IMR-90 (cell line): Measurements from ENCODE around the gene KCNK4. TPM values are rescaled to one million over a fixed set of nuclear protein-coding genes. Genes with fewer than 3 reads are reported as not detected.

Experiments used
- ATAC-seq: fragments of 200-7000 bp; cut with Tn5 transposase; 2 replicates; pipeline ENCODE4 v1.9.1; 2020; ENCODE audit warnings: low read depth, mild to moderate bottlenecking, moderate library complexity
- BruUV-seq: library from RNA; stranded (reverse); fragments of 400-500 nt; replicated peaks from 2 replicates; lab custom pipeline; 2021; lab: Mats Ljungman, UMichigan
- CTCF ChIA-PET: fragments of 300-600 bp; formaldehyde crosslinking; extraction: SDS; loops from one replicate; lab custom pipeline; 2021; ENCODE audit warnings: antibody characterized with exemption; lab: Yijun Ruan, JAX
- POLR2A ChIA-PET: fragments of 300-600 bp; sonication (Branson Sonifier 250); formaldehyde crosslinking; loops from one replicate; lab custom pipeline; 2022; ENCODE audit warnings: antibody characterized with exemption; ENCODE audit not compliant: unreplicated experiment; lab: Charles Lee
- DNase-seq: peaks from one replicate; pipeline ENCODE4 v3.0.0; 2013
- H2AFZ ChIP-seq: replicated peaks from 2 replicates; pipeline ENCODE3; 2013; ENCODE audit warnings: low read length, mild to moderate bottlenecking; ENCODE audit not compliant: poor library complexity
- H2AK5ac ChIP-seq: 2 replicates; pipeline ENCODE4 v1.6.1; 2013; ENCODE audit warnings: low read depth, low read length, inconsistent platforms
- H2AK9ac ChIP-seq: replicated peaks from 2 replicates; pipeline ENCODE3; 2013; ENCODE audit warnings: mild to moderate bottlenecking, low read depth, low read length, moderate library complexity; ENCODE audit not compliant: poor library complexity
- H2BK120ac ChIP-seq: 2 replicates; pipeline ENCODE4 v1.6.1; 2013; ENCODE audit warnings: low read depth, low read length, inconsistent platforms
- H2BK15ac ChIP-seq: 3 replicates; pipeline ENCODE4 v1.6.1; 2013; ENCODE audit warnings: low read depth, low read length, inconsistent platforms
- H2BK20ac ChIP-seq: 2 replicates; pipeline ENCODE4 v1.6.1; 2013; ENCODE audit warnings: low read depth, mild to moderate bottlenecking, inconsistent platforms, low read length, moderate library complexity
- H2BK5ac ChIP-seq: 2 replicates; pipeline ENCODE4 v1.6.1; 2013; ENCODE audit warnings: mild to moderate bottlenecking, low read depth, low read length, inconsistent platforms; ENCODE audit not compliant: poor library complexity, severe bottlenecking
- H3K14ac ChIP-seq: replicated peaks from 2 replicates; pipeline ENCODE4 v1.6.1; 2013; ENCODE audit warnings: low read depth, low read length, inconsistent platforms
- H3K18ac ChIP-seq: 2 replicates; pipeline ENCODE4 v1.6.1; 2013; ENCODE audit warnings: low read depth, low read length, control low read depth
- H3K23ac ChIP-seq: 2 replicates; pipeline ENCODE4 v1.6.1; 2013; ENCODE audit warnings: low read depth, low read length, inconsistent platforms
- H3K27ac ChIP-seq: 2 replicates; pipeline ENCODE4 v1.5.1; 2013; ENCODE audit warnings: mild to moderate bottlenecking, control low read depth, low read length; ENCODE audit not compliant: insufficient read depth
- H3K27me3 ChIP-seq: 2 replicates; pipeline ENCODE4 v1.6.1; 2013; ENCODE audit warnings: low read length; ENCODE audit not compliant: control insufficient read depth, insufficient read depth
- H3K36me3 ChIP-seq: 2 replicates; pipeline ENCODE4 v1.6.1; 2013; ENCODE audit warnings: low read length, mixed read lengths; ENCODE audit not compliant: control insufficient read depth, insufficient read depth
- H3K4ac ChIP-seq: 2 replicates; pipeline ENCODE4 v1.6.1; 2013; ENCODE audit warnings: low read depth, low read length, inconsistent platforms
- H3K4me1 ChIP-seq: 2 replicates; pipeline ENCODE4 v1.6.1; 2013; ENCODE audit warnings: low read length, mixed read lengths; ENCODE audit not compliant: control insufficient read depth, insufficient read depth
- H3K4me2 ChIP-seq: 2 replicates; pipeline ENCODE4 v1.6.1; 2013; ENCODE audit warnings: low read depth, mild to moderate bottlenecking, control low read depth, low read length, moderate library complexity
- H3K4me3 ChIP-seq: 2 replicates; pipeline ENCODE4 v1.5.1; 2013; ENCODE audit warnings: low read depth, mild to moderate bottlenecking, control low read depth, low read length, moderate library complexity; ENCODE audit not compliant: insufficient read depth
- H3K56ac ChIP-seq: 2 replicates; pipeline ENCODE4 v1.6.1; 2013; ENCODE audit warnings: low read length, inconsistent platforms; ENCODE audit not compliant: insufficient read depth; ENCODE audit errors: extremely low read depth
- H3K79me1 ChIP-seq, 2 experiments: 2 replicates each; pipeline ENCODE4 v1.6.1; 2013; ENCODE audit warnings: low read length in 2 of 2, inconsistent platforms in 1 of 2, low read depth in 1 of 2
- H3K9ac ChIP-seq: 2 replicates; pipeline ENCODE4 v1.6.1; 2013; ENCODE audit warnings: low read depth, low read length, control low read depth
- H3K9me1 ChIP-seq: 2 replicates; pipeline ENCODE4 v1.6.1; 2013; ENCODE audit warnings: low read length, inconsistent platforms; ENCODE audit not compliant: insufficient read depth
- H3K9me3 ChIP-seq: 2 replicates; pipeline ENCODE4 v1.6.1; 2013; ENCODE audit warnings: low read length; ENCODE audit not compliant: control insufficient read depth, insufficient read depth
- H4K20me1 ChIP-seq: 2 replicates; pipeline ENCODE4 v1.6.1; 2013; ENCODE audit warnings: low read length, inconsistent platforms; ENCODE audit not compliant: insufficient read depth
- H4K5ac ChIP-seq: 2 replicates; pipeline ENCODE4 v1.6.1; 2013; ENCODE audit warnings: mild to moderate bottlenecking, low read depth, low read length, control low read depth
- H4K8ac ChIP-seq, 2 experiments: 2 replicates each; pipeline ENCODE4 v1.6.1; 2013; ENCODE audit warnings: low read depth in 2 of 2, low read length in 2 of 2, control low read depth in 1 of 2, inconsistent platforms in 1 of 2
- H4K91ac ChIP-seq: 2 replicates; pipeline ENCODE4 v1.6.1; 2013; ENCODE audit warnings: low read depth, low read length, inconsistent platforms; ENCODE audit not compliant: insufficient read depth
- BHLHE40 ChIP-seq: fragments of 150-350 bp; IDR thresholded peaks from 2 replicates; pipeline ENCODE4 v1.6.1; 2016; ENCODE audit warnings: mild to moderate bottlenecking, low read depth, low read length
- CEBPB ChIP-seq: IDR thresholded peaks from 2 replicates; pipeline ENCODE4 v1.6.1; 2012; ENCODE audit warnings: low read depth, low read length, improper control_type of control experiment
- CHD1 ChIP-seq: IDR thresholded peaks from 2 replicates; pipeline ENCODE4 v1.6.1; 2012; ENCODE audit warnings: low read depth, low read length, improper control_type of control experiment
- FOS ChIP-seq: fragments of 150-350 bp; IDR thresholded peaks from 2 replicates; pipeline ENCODE4 v1.6.1; 2016; ENCODE audit warnings: low read depth, low read length
- MAFK ChIP-seq: IDR thresholded peaks from 2 replicates; pipeline ENCODE4 v1.6.1; 2012; ENCODE audit warnings: low read depth, low read length, improper control_type of control experiment
- MAZ ChIP-seq: IDR thresholded peaks from 2 replicates; pipeline ENCODE4 v1.6.1; 2012; ENCODE audit warnings: low read depth, mild to moderate bottlenecking, low read length, improper control_type of control experiment, moderate library complexity, borderline replicate concordance
- MXI1 ChIP-seq: IDR thresholded peaks from 2 replicates; pipeline ENCODE4 v1.6.1; 2012; ENCODE audit warnings: low read depth, mild to moderate bottlenecking, low read length, moderate library complexity, borderline replicate concordance
- NFE2L2 ChIP-seq: fragments of 150-350 bp; IDR thresholded peaks from 2 replicates; pipeline ENCODE4 v1.6.1; 2016; ENCODE audit warnings: low read depth, mild to moderate bottlenecking, low read length
- POLR2A ChIP-seq: IDR thresholded peaks from 2 replicates; pipeline ENCODE4 v1.6.1; 2012; ENCODE audit warnings: mild to moderate bottlenecking, low read depth, low read length
- RAD21 ChIP-seq: IDR thresholded peaks from 2 replicates; pipeline ENCODE4 v1.6.1; 2012; ENCODE audit warnings: low read length, improper control_type of control experiment
- RCOR1 ChIP-seq: IDR thresholded peaks from 2 replicates; pipeline ENCODE4 v1.6.1; 2012; ENCODE audit warnings: mild to moderate bottlenecking, low read length, improper control_type of control experiment; ENCODE audit not compliant: insufficient replicate concordance
- RFX5 ChIP-seq: IDR thresholded peaks from 2 replicates; pipeline ENCODE4 v1.8.0; 2012; ENCODE audit warnings: low read depth, mild to moderate bottlenecking, low read length, moderate library complexity
- SMC3 ChIP-seq: fragments of 150-350 bp; IDR thresholded peaks from 2 replicates; pipeline ENCODE4 v1.6.1; 2016; ENCODE audit warnings: low read depth, mild to moderate bottlenecking, antibody characterized with exemption, low read length, moderate library complexity
- WGBS, 2 experiments: methylation state at CpG; one replicate each; pipeline versions ENCODE4 v1.1.5 to v1.1.7; 2013; ENCODE audit warnings: missing lambda C conversion rate in 2 of 2; ENCODE audit not compliant: insufficient read length in 1 of 2; ENCODE audit errors: extremely low coverage in 2 of 2; 5-methylcytosine and 5-hydroxymethylcytosine counted together
- dilution Hi-C: fragments of 300-500 bp; cut with HindIII; formaldehyde crosslinking; loops from one replicate; pipeline ENCODE4 v1.14.3; 2018; ENCODE audit warnings: low sequenced_read_pairs; ENCODE audit not compliant: unreplicated experiment
- in situ Hi-C: fragments of 300-500 bp; cut with MboI; formaldehyde crosslinking; loops from 3 replicates; pipeline ENCODE4 v1.14.3; 2019; ENCODE audit warnings: low sequenced_read_pairs, inconsistent platforms, mixed read lengths
- intact Hi-C: fragments of 100-400 bp; cut with micrococcal nuclease; formaldehyde crosslinking; loops from 2 replicates; pipeline ENCODE4 v1.10.0; 2022
- polyA plus RNA-seq, 3 experiments: library from polyadenylated mRNA; depleted of rRNA; stranded (reverse); fragments of >200 nt; gene quantifications; 2 replicates each; pipeline ENCODE4 v1.2.3, GENCODE V29; 2012; ENCODE audit warnings: low replicate concordance in 1 of 3
- total RNA-seq: library from RNA; depleted of rRNA; stranded (reverse); fragments of >200 nt; gene quantifications from 2 replicates; pipeline ENCODE4 v1.2.3, GENCODE V29; 2012
- TF ChIP-seq, protein P1 (sequence below): conservative IDR thresholded peaks from 2 replicates; pipeline ENCODE4 v1.5.1; 2012; ENCODE audit warnings: mild to moderate bottlenecking, low read depth, low read length, improper control_type of control experiment
- TF ChIP-seq, protein P2 (sequence below): fragments of 150-350 bp; IDR thresholded peaks from 2 replicates; pipeline ENCODE4 v1.6.1; 2017; ENCODE audit warnings: mild to moderate bottlenecking, antibody characterized with exemption, low read length, low read depth
- TF ChIP-seq, protein P3 (sequence below): fragments of 150-350 bp; IDR thresholded peaks from 2 replicates; pipeline ENCODE4 v1.6.1; 2016; ENCODE audit warnings: low read depth, mild to moderate bottlenecking, low read length, moderate library complexity, borderline replicate concordance

Gene KCNK4
- total and polyA plus RNA-seq, 2 of the 4 experiments (the other 2 are of a cell fraction) = not detected

DNA sequence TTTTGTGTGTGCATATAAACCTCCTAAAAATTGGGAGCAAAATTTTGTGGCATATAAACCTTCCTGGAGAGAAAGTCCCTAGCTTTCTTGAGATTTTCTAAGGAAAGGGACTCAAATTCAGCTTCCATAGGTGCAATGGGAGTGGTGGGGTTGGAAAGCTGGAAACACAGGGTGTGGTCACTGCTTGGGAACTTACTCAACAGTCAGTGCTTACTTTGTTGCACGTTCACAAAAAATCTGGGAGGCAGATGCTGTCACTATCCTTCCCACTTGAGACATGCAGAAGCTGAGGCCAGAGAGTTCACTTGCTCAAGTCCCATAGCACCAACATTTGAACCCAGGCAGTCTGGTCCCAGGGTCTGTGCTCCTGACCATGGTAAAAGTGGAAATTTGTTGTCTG is 5.1 kb downstream of the KCNK4 start:
- Histone ChIP-seq H4K8ac (no peak overlapping the region), H2AK9ac (no peak overlapping the region), H3K9ac (no peak overlapping the region), H3K79me1 (no peaks in the 10 kb centered on the region), H3K18ac (no peak overlapping the region), H3K27me3 (peaks cover 94% of the 10 kb centered on the region), H3K9me3 (no peaks in the 10 kb centered on the region), H3K27ac (no peak overlapping the region), H3K4me1 (peaks cover 8% of the 10 kb centered on the region), H3K56ac (no peak overlapping the region), H3K36me3 (no peaks in the 10 kb centered on the region), H2BK5ac (no peak overlapping the region), H3K23ac (no peak overlapping the region), H3K4ac (no peak overlapping the region), H2BK20ac (no peak overlapping the region), H2BK120ac (no peak overlapping the region), H3K4me3 (no peak overlapping the region), H4K91ac (no peak overlapping the region), H3K4me2 (no peak overlapping the region), H2AFZ (no peak overlapping the region), H3K9me1 (no peaks in the 10 kb centered on the region), H3K14ac (no peak overlapping the region), H2BK15ac (no peak overlapping the region), H4K20me1 (peaks cover 4% of the 10 kb centered on the region; the same call in 1 of the 2 replicates), H2AK5ac (no peak overlapping the region), H4K5ac (no peak overlapping the region)
- in situ Hi-C loops = no loop called here
- intact Hi-C loops = no loop called here
- ATAC-seq (no peak), DNase-seq (no peak)
- CTCF ChIA-PET = no interaction called here
- WGBS, 2 experiments = 0% methylated on average over 1 of the region's 1 CpG; no CpG with 5 or more reads in 1 of the 2 experiments
- POLR2A ChIA-PET = no interaction called here
- TF ChIP-seq, protein P1, sequence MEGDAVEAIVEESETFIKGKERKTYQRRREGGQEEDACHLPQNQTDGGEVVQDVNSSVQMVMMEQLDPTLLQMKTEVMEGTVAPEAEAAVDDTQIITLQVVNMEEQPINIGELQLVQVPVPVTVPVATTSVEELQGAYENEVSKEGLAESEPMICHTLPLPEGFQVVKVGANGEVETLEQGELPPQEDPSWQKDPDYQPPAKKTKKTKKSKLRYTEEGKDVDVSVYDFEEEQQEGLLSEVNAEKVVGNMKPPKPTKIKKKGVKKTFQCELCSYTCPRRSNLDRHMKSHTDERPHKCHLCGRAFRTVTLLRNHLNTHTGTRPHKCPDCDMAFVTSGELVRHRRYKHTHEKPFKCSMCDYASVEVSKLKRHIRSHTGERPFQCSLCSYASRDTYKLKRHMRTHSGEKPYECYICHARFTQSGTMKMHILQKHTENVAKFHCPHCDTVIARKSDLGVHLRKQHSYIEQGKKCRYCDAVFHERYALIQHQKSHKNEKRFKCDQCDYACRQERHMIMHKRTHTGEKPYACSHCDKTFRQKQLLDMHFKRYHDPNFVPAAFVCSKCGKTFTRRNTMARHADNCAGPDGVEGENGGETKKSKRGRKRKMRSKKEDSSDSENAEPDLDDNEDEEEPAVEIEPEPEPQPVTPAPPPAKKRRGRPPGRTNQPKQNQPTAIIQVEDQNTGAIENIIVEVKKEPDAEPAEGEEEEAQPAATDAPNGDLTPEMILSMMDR = no peak
- TF ChIP-seq NFE2L2 (no peak), MAZ (no peak), SMC3 (no peak), FOS (no peak), BHLHE40 (no peak), MAFK (no peak), CHD1 (no peak), POLR2A (no peak), RFX5 (no peak), RCOR1 (no peak), MXI1 (no peak), CEBPB (no peak), RAD21 (no peak)
- TF ChIP-seq, protein P2, sequence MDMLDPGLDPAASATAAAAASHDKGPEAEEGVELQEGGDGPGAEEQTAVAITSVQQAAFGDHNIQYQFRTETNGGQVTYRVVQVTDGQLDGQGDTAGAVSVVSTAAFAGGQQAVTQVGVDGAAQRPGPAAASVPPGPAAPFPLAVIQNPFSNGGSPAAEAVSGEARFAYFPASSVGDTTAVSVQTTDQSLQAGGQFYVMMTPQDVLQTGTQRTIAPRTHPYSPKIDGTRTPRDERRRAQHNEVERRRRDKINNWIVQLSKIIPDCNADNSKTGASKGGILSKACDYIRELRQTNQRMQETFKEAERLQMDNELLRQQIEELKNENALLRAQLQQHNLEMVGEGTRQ = no peak
- TF ChIP-seq, protein P3, sequence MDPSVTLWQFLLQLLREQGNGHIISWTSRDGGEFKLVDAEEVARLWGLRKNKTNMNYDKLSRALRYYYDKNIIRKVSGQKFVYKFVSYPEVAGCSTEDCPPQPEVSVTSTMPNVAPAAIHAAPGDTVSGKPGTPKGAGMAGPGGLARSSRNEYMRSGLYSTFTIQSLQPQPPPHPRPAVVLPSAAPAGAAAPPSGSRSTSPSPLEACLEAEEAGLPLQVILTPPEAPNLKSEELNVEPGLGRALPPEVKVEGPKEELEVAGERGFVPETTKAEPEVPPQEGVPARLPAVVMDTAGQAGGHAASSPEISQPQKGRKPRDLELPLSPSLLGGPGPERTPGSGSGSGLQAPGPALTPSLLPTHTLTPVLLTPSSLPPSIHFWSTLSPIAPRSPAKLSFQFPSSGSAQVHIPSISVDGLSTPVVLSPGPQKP = no peak
- dilution Hi-C loops = no loop called here
- BruUV-seq = no TSS peak
